WERI-Rb-1 (cell line): ENCODE results near the gene CD9.
A peak's percentile ranks its signal among the peaks of the same experiment; 100 is the strongest.

Experiments
- DNase-seq: peaks from one replicate; pipeline ENCODE4 v3.0.0-alpha.2; 2020
- H3K27ac ChIP-seq: fragments of 250-450 bp; sonication (Bioruptor Pico); 2 replicates; pipeline ENCODE4 v1.5.1; 2020; ENCODE audit warnings: mild to moderate bottlenecking, moderate library complexity
- H3K27me3 ChIP-seq: fragments of 250-450 bp; sonication (Bioruptor Pico); 2 replicates; pipeline ENCODE4 v1.5.1; 2021; ENCODE audit warnings: mild to moderate bottlenecking, low read depth, moderate library complexity; ENCODE audit not compliant: insufficient read depth, severe bottlenecking
- H3K36me3 ChIP-seq: fragments of 250-450 bp; sonication (Bioruptor Pico); 2 replicates; pipeline ENCODE4 v1.5.1; 2020; ENCODE audit warnings: mild to moderate bottlenecking, moderate library complexity
- H3K4me3 ChIP-seq: 2 replicates; pipeline ENCODE4 v1.5.1; 2011; ENCODE audit warnings: low read depth, mild to moderate bottlenecking, control low read depth, low read length
- H3K9me3 ChIP-seq: fragments of 250-450 bp; sonication (Bioruptor Pico); 2 replicates; pipeline ENCODE4 v1.5.1; 2021; ENCODE audit warnings: mild to moderate bottlenecking, moderate library complexity; ENCODE audit not compliant: severe bottlenecking
- TF ChIP-seq, protein P1 (sequence below): IDR thresholded peaks from 2 replicates; pipeline ENCODE4 v1.5.1; 2011; ENCODE audit warnings: low read depth, mild to moderate bottlenecking, control low read depth, inconsistent platforms, low read length

Gene CD9

GRCh38 chr12:6281081-6281809, 81.0 kb downstream of the CD9 start:
- Histone ChIP-seq H3K27me3 (no peaks in the 10 kb centered on the region), H3K36me3 (no peaks in the 10 kb centered on the region), H3K27ac (no peak overlapping the region), H3K4me3 (no peak overlapping the region), H3K9me3 (no peaks in the 10 kb centered on the region)
- no peak for DNase-seq
- TF ChIP-seq, protein P1, sequence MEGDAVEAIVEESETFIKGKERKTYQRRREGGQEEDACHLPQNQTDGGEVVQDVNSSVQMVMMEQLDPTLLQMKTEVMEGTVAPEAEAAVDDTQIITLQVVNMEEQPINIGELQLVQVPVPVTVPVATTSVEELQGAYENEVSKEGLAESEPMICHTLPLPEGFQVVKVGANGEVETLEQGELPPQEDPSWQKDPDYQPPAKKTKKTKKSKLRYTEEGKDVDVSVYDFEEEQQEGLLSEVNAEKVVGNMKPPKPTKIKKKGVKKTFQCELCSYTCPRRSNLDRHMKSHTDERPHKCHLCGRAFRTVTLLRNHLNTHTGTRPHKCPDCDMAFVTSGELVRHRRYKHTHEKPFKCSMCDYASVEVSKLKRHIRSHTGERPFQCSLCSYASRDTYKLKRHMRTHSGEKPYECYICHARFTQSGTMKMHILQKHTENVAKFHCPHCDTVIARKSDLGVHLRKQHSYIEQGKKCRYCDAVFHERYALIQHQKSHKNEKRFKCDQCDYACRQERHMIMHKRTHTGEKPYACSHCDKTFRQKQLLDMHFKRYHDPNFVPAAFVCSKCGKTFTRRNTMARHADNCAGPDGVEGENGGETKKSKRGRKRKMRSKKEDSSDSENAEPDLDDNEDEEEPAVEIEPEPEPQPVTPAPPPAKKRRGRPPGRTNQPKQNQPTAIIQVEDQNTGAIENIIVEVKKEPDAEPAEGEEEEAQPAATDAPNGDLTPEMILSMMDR = no peak

DNA sequence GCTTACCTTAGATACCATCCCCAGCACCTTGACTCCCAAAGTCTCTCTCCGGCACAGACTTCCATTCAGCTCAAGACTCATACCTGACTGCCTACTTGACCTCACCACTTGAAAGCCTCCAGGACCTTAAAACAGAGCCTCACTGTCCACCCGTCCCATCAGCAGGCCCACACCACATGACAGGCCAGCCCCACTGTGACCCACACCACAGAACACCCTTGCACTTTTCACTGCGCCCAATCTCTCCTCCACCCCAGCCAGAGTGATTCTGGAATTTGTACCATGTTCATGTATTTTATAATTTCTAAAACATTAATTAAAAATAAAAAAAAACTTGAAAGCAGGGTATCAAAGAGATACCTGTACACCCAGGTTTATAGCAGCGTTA, 82.2 kb downstream of the CD9 start:
- TF ChIP-seq, protein P1 = no peak
- no peak for DNase-seq
- H3K36me3 ChIP-seq = no peaks in the 10 kb centered on the region
- H3K27ac ChIP-seq = no peak overlapping the region
- H3K9me3 ChIP-seq = no peaks in the 10 kb centered on the region
- no peaks in the 10 kb centered on the region for H3K27me3 ChIP-seq
- H3K4me3 ChIP-seq = no peak overlapping the region

DNA sequence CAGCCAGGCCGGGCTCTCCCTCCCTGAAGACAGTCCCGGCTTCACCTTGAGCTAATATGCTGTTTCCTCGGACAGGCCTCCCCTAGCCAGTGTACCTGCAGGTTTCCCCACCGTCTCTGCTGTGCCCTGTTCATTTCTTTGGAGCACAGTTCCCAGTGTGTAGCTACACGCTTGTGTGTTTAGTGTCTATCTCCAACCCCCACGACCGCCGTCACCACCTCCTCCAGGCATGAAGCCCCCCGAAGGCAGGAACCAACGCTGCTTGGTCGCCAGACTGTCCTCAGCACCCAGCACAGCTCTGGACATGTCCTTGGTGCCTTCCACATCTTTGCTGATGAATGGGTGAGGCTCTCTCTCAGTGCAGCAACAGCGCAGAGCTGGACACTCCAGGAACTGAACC, 84.1 kb downstream of the CD9 start:
- Histone ChIP-seq H3K36me3 (no peaks in the 10 kb centered on the region), H3K9me3 (no peaks in the 10 kb centered on the region), H3K27ac (no peak overlapping the region), H3K27me3 (no peaks in the 10 kb centered on the region), H3K4me3 (no peak overlapping the region)
- TF ChIP-seq, protein P1 = no peak
- DNase-seq = no peak

- no peaks in the 10 kb centered on the region for H3K27me3 ChIP-seq
- TF ChIP-seq, protein P1 = peak; percentile 89
- peak; percentile 58 for DNase-seq
- H3K36me3 ChIP-seq = no peaks in the 10 kb centered on the region
- H3K4me3 ChIP-seq = no peak overlapping the region
- no peak overlapping the region for H3K27ac ChIP-seq
- H3K9me3 ChIP-seq = no peaks in the 10 kb centered on the region
Measured at GRCh38 chr12:6285063-6285477, 84.9 kb downstream of the CD9 start.

DNA sequence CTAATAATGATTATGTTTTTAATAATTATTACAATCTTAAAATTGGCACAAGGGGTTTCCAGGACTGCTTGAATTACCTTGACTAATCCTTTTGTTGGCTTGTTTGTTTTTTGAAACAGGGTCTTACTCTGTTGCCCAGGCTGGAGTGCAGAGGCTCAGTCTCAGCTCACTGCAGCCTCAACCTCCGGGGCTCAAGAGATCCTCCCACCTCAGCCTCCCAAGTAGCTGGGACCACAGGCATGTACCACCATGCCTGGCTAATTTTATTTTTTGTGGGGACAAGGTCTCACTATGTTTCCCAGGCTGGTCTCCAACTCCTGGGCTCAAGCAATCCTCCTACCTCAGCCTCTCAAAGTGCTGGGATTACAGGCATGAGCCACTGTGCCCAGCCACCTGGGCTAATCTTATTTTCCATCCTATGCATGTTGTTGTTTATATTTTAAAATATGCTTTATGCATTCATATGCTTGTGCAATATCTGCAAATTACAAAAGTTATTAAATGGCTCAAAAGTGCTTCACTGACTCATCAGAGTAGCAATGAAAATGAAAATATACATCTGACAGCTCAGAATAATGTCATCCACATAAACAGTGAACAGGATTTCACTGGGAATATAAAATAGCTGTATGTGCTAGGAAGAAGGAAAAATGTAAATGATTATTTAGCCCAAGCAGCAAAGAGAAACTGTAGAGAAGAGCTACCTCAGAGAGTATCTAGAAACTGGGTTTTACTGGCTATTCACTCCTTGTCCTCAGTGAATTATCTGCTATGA, 85.5 kb downstream of the CD9 start:
- Histone ChIP-seq H3K9me3 (no peaks in the 10 kb centered on the region), H3K27me3 (no peaks in the 10 kb centered on the region), H3K36me3 (no peaks in the 10 kb centered on the region), H3K27ac (no peak overlapping the region), H3K4me3 (no peak overlapping the region)
- DNase-seq = no peak
- TF ChIP-seq, protein P1 = no peak
